ENCODE data around the gene TRANK1. TPM values are rescaled to one million over a fixed set of nuclear protein-coding genes. Genes with fewer than 3 reads are reported as not detected.
"Not testable (repeated sequence)": the region's sequence is repeated elsewhere in the genome, so short reads cannot be mapped to it uniquely, and the experiment has no call there.

Gene TRANK1
- total RNA-seq, 4 donors from 2014 or later, result 2.5 to 4.8 (median 3.7) TPM

GRCh38 chr3:36954452-36955134, 9.7 kb upstream of the TRANK1 start:
- H3K4me3 ChIP-seq, result no peak overlapping the region
- no peak overlapping the region for H3K27ac ChIP-seq
- H3K36me3 ChIP-seq, result no peaks in the 10 kb centered on the region
- no peak for TF ChIP-seq POLR2A (IDR thresholded peaks at IDR 0.05)
- TF ChIP-seq CTCF (IDR thresholded peaks at IDR 0.05), result no peak
- TF ChIP-seq EP300 (IDR thresholded peaks at IDR 0.05), result no peak
- no peak for TF ChIP-seq POLR2AphosphoS5 (IDR thresholded peaks at IDR 0.05)
- DNase-seq (ENCODE audit: low spot score in 2 of 2), result no peak
- no peaks in the 10 kb centered on the region for H3K27me3 ChIP-seq
- no peaks in the 10 kb centered on the region for H3K9me3 ChIP-seq
- peaks cover 20% of the 10 kb centered on the region for H3K4me1 ChIP-seq

GRCh38 chr3:36947814-36948213, 3.0 kb upstream of the TRANK1 start:
- not testable (repeated sequence) for H3K27me3 ChIP-seq, H3K36me3 ChIP-seq

GRCh38 chr3:36945333-36945980, 603 bp upstream of the TRANK1 start:
- Histone ChIP-seq H3K9me3 (peaks cover 12% of the 10 kb centered on the region), H3K4me3 (peak overlapping the region; percentile 96), H3K36me3 (no peaks in the 10 kb centered on the region), H3K4me1 (peaks cover 14% of the 10 kb centered on the region), H3K27ac (peak overlapping the region; percentile 86), H3K27me3 (no peaks in the 10 kb centered on the region)
- no peak for DNase-seq (ENCODE audit: low spot score in 2 of 2)
- 84% methylated on average over 22 of the region's 28 CpGs for WGBS
- no peak for TF ChIP-seq POLR2A (IDR thresholded peaks at IDR 0.05)
- TF ChIP-seq CTCF (IDR thresholded peaks at IDR 0.05), result no peak
- no peak for TF ChIP-seq EP300 (IDR thresholded peaks at IDR 0.05)
- no peak for TF ChIP-seq POLR2AphosphoS5 (IDR thresholded peaks at IDR 0.05)

More at GRCh38 chr3:36947814-36948213, 3.0 kb upstream of the TRANK1 start:
- 88% methylated on average over 5 of the region's 5 CpGs for WGBS
- not testable (repeated sequence) for H3K27ac ChIP-seq; DNase-seq (ENCODE audit: low spot score in 2 of 2); H3K4me3 ChIP-seq
- peaks cover 14% of the 10 kb centered on the region for H3K4me1 ChIP-seq
- peaks cover 12% of the 10 kb centered on the region for H3K9me3 ChIP-seq

GRCh38 chr3:36944012-36944640, 728 bp downstream of the TRANK1 start:
- H3K36me3 ChIP-seq, result no peaks in the 10 kb centered on the region
- TF ChIP-seq POLR2A (IDR thresholded peaks at IDR 0.05), result no peak
- peak overlapping the region; percentile 96 for H3K4me3 ChIP-seq
- peaks cover 12% of the 10 kb centered on the region for H3K9me3 ChIP-seq
- 0% methylated on average over 35 of the region's 56 CpGs for WGBS
- no peaks in the 10 kb centered on the region for H3K27me3 ChIP-seq
- peaks cover 14% of the 10 kb centered on the region for H3K4me1 ChIP-seq
- DNase-seq (ENCODE audit: low spot score in 2 of 2), result peak; percentile 79 to 80
- peak overlapping the region; percentile 86 for H3K27ac ChIP-seq

- peak overlapping the region; percentile 96 for H3K4me3 ChIP-seq
Measured at GRCh38 chr3:36943601-36944000, 1.3 kb downstream of the TRANK1 start.

More at GRCh38 chr3:36943601-36944000, 1.3 kb downstream of the TRANK1 start:
- TF ChIP-seq CTCF (IDR thresholded peaks at IDR 0.05), result no peak
- TF ChIP-seq EP300 (IDR thresholded peaks at IDR 0.05), result no peak
- no peak for TF ChIP-seq POLR2A (IDR thresholded peaks at IDR 0.05)
- no peak for TF ChIP-seq POLR2AphosphoS5 (IDR thresholded peaks at IDR 0.05)
- peaks cover 12% of the 10 kb centered on the region for H3K9me3 ChIP-seq
- no peaks in the 10 kb centered on the region for H3K27me3 ChIP-seq
- DNase-seq (ENCODE audit: low spot score in 2 of 2), result no peak
- H3K27ac ChIP-seq, result peak overlapping the region; percentile 86
- H3K4me1 ChIP-seq, result peaks cover 14% of the 10 kb centered on the region
- H3K36me3 ChIP-seq, result no peaks in the 10 kb centered on the region
- 27% methylated on average over 10 of the region's 10 CpGs for WGBS

Data from suprapubic skin (tissue), 4 donors.